ENCODE data around the gene RAI14.

RAI14 gene

DNA sequence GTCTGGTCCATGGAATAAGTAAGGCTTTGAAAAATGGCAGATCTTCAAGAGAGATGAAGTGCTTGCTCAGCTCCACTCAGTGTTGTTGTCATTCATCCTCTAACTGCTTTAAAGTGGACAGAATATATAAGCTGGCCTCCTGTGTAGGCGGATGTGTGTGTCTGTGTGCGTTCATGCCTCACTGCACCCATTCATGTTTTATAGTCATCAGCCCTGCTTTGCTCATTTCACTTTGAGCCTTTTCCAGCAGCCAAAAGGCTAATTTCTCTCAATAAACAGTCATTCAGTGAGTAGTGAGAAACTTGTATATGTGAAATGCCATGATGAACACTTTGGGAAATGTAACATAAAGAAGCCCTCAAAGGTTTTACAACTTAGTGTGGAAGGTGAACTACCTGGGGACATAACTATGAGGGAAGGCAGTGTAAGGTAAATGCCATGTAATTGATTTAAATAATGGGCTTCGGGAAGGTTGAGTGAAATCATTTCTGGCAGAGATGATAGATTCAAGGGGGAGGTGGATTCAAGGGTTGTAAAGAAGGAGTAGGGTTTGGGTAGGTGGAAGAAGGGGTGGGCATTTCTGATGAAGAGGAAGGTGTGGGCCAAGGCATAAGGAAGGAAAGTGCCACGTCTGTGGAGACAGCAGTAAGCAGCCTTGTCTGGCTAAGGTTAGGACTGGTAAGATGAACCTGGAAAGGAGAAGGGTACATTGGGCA is 198.5 kb downstream of the RAI14 start:
- FAIRE-seq (peak; percentile 87), DNase-seq (ENCODE audit: insufficient read length) (peak; percentile 21)
- TF ChIP-seq TAF1 (IDR thresholded peaks at IDR 0.05; ENCODE audit: borderline replicate concordance, low read depth, low read length) = no peak

GRCh38 chr5:34857161-34857560 is 201.0 kb downstream of the RAI14 start:
- no peak for TF ChIP-seq TAF1 (IDR thresholded peaks at IDR 0.05; ENCODE audit: borderline replicate concordance, low read depth, low read length)
- TF ChIP-seq POLR2A (IDR thresholded peaks at IDR 0.05; ENCODE audit: low read depth, low read length) = no peak
- no peak for TF ChIP-seq POLR2AphosphoS5 (IDR thresholded peaks at IDR 0.05; ENCODE audit: low read depth, low read length)
- DNase-seq (ENCODE audit: insufficient read length) = no peak
- no peak for FAIRE-seq

GRCh38 chr5:34857894-34858293 is 201.8 kb downstream of the RAI14 start:
- DNase-seq (ENCODE audit: insufficient read length) = no peak

DNA sequence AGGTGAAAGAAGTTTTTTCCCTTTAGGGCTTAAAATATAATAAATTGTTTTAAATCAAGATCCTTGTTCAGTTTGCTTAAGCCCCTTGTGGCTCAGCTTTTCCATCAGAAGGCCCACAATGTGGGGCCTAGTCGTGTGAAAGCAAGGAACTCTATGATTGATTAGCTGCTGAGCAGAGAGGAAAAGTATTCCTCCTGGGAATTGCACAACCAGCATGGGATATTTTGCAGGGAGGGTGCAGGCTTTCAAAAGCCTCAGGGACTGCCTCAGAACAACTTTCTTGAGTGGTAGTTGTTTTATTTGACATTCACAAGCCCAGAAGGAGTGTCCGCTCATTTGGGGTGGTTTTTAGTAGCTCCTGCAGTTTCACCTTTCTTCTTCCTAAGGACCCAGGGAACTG is 202.7 kb downstream of the RAI14 start:
- FAIRE-seq (no peak), DNase-seq (ENCODE audit: insufficient read length) (no peak)
- TF ChIP-seq TAF1 (IDR thresholded peaks at IDR 0.05; ENCODE audit: borderline replicate concordance, low read depth, low read length) (no peak), POLR2A (IDR thresholded peaks at IDR 0.05; ENCODE audit: low read depth, low read length) (no peak), POLR2AphosphoS5 (IDR thresholded peaks at IDR 0.05; ENCODE audit: low read depth, low read length) (no peak)

More at GRCh38 chr5:34857894-34858293, 201.8 kb downstream of the RAI14 start:
- no peak for FAIRE-seq
- no peak for TF ChIP-seq POLR2AphosphoS5 (IDR thresholded peaks at IDR 0.05; ENCODE audit: low read depth, low read length)
- no peak for TF ChIP-seq POLR2A (IDR thresholded peaks at IDR 0.05; ENCODE audit: low read depth, low read length)
- no peak for TF ChIP-seq TAF1 (IDR thresholded peaks at IDR 0.05; ENCODE audit: borderline replicate concordance, low read depth, low read length)

DNA sequence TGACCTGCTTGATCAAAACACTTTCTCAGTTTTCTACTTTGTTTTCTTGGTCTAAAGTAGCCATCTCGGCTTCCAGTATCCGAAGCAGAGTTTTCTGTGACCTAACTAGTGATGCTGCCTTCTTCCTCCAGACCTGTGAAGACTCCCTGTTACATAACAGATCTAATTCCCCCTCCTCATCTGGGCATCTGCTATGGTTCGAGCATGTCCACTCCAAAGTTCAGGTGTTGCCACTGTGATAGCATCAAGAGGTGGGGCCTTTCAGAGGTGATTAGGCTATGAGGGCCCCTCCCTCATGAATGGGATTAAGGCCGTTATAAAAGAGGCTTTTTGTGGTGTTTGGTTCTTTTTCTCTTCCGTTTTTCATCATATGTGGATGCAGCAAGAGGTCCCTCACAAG is 203.1 kb downstream of the RAI14 start:
- FAIRE-seq (no peak), DNase-seq (ENCODE audit: insufficient read length) (no peak)
- TF ChIP-seq POLR2AphosphoS5 (IDR thresholded peaks at IDR 0.05; ENCODE audit: low read depth, low read length) = no peak
- TF ChIP-seq POLR2A (IDR thresholded peaks at IDR 0.05; ENCODE audit: low read depth, low read length) = no peak
- no peak for TF ChIP-seq TAF1 (IDR thresholded peaks at IDR 0.05; ENCODE audit: borderline replicate concordance, low read depth, low read length)

- no peak for FAIRE-seq
- DNase-seq (ENCODE audit: insufficient read length) = no peak
- TF ChIP-seq POLR2A (IDR thresholded peaks at IDR 0.05; ENCODE audit: low read depth, low read length) (no peak), TAF1 (IDR thresholded peaks at IDR 0.05; ENCODE audit: borderline replicate concordance, low read depth, low read length) (no peak)
These were observed 207.8 kb downstream of the RAI14 start for GRCh38 chr5:34863946-34864345.

GRCh38 chr5:34865091-34865490 is 209.0 kb downstream of the RAI14 start:
- DNase-seq (ENCODE audit: insufficient read length) (no peak), FAIRE-seq (no peak)
- TF ChIP-seq POLR2AphosphoS5 (IDR thresholded peaks at IDR 0.05; ENCODE audit: low read depth, low read length) (no peak), POLR2A (IDR thresholded peaks at IDR 0.05; ENCODE audit: low read depth, low read length) (no peak), TAF1 (IDR thresholded peaks at IDR 0.05; ENCODE audit: borderline replicate concordance, low read depth, low read length) (no peak)

GRCh38 chr5:34866989-34867471 is 210.9 kb downstream of the RAI14 start:
- DNase-seq (ENCODE audit: insufficient read length) = no peak
- TF ChIP-seq POLR2A (IDR thresholded peaks at IDR 0.05; ENCODE audit: low read depth, low read length) (no peak), POLR2AphosphoS5 (IDR thresholded peaks at IDR 0.05; ENCODE audit: low read depth, low read length) (no peak), TAF1 (IDR thresholded peaks at IDR 0.05; ENCODE audit: borderline replicate concordance, low read depth, low read length) (no peak)
- FAIRE-seq = no peak

DNA sequence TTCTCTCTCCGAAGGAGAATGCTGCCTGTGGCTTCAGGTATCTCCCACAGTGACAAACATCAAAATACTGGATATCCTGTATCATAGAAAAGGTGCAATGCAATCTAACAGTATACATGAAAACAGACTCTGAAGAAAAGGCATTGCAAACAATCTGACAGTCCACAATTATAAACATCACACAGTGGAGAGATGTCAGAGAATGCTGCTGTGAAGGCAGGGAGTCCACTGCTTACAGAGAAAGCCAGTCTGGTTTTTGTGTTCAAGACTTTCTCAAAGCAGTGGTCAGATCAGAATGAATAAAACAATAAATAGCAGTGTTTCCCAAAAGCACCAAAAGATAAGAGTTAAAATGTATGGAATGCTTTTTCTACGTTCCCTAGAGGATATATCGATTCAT is 211.5 kb downstream of the RAI14 start:
- DNase-seq (ENCODE audit: insufficient read length) (no peak), FAIRE-seq (no peak)
- TF ChIP-seq POLR2AphosphoS5 (IDR thresholded peaks at IDR 0.05; ENCODE audit: low read depth, low read length) (no peak), TAF1 (IDR thresholded peaks at IDR 0.05; ENCODE audit: borderline replicate concordance, low read depth, low read length) (no peak)

GRCh38 chr5:34868791-34869190 is 212.7 kb downstream of the RAI14 start:
- TF ChIP-seq TAF1 (IDR thresholded peaks at IDR 0.05; ENCODE audit: borderline replicate concordance, low read depth, low read length) (no peak), POLR2A (IDR thresholded peaks at IDR 0.05; ENCODE audit: low read depth, low read length) (no peak), POLR2AphosphoS5 (IDR thresholded peaks at IDR 0.05; ENCODE audit: low read depth, low read length) (no peak)
- DNase-seq (ENCODE audit: insufficient read length) = no peak
- FAIRE-seq = no peak

DNA sequence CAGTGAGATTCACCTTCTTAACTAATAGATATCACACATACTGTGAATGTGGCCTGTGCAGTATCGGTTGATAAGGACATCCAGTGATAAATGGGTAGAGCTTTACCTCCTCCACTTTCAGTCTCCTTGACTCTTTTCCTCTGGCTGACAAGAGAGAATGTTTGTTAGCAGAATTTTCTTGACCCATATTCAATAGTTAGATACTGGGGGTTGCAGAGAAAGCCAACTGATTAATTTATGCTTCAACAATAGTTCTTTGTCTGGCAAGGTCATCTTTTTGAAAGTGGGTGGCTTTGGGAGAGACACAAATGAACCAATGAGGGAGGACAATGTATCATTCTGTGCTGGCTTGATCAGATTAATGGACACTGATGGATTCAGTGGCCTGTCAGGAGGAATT is 213.1 kb downstream of the RAI14 start:
- TF ChIP-seq POLR2A (IDR thresholded peaks at IDR 0.05; ENCODE audit: low read depth, low read length) = no peak
- TF ChIP-seq POLR2AphosphoS5 (IDR thresholded peaks at IDR 0.05; ENCODE audit: low read depth, low read length) = no peak
- no peak for TF ChIP-seq TAF1 (IDR thresholded peaks at IDR 0.05; ENCODE audit: borderline replicate concordance, low read depth, low read length)
- no peak for DNase-seq (ENCODE audit: insufficient read length)
- no peak for FAIRE-seq

DNA sequence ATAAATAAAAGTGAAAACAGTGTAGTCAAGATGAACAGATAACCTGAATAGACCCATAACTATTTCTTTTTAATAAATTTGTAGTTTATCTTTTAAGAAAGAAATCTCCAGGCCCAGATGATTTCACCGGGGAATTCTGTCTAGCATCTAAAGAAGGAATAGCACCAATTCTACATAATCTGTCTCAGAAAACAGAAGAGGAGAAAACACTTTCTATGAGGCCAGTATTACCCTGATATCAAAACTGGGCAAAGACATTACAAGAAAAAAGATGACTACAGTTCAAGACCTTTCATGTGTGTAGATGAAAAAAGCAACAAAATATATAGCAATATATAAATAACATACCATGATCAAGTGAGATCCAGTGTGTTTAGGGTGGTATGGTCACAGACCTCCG is 214.3 kb downstream of the RAI14 start:
- TF ChIP-seq POLR2AphosphoS5 (IDR thresholded peaks at IDR 0.05; ENCODE audit: low read depth, low read length) = no peak
- no peak for TF ChIP-seq POLR2A (IDR thresholded peaks at IDR 0.05; ENCODE audit: low read depth, low read length)
- TF ChIP-seq TAF1 (IDR thresholded peaks at IDR 0.05; ENCODE audit: borderline replicate concordance, low read depth, low read length) = no peak
- FAIRE-seq (no peak), DNase-seq (ENCODE audit: insufficient read length) (no peak)

Measured in GM12892 (cell line).